Kidney epithelial cell (primary cell): ENCODE results near the gene GAL3ST2. TPM values are rescaled to one million over a fixed set of nuclear protein-coding genes. Genes with fewer than 3 reads are reported as not detected.

Source experiments
- DNase-seq: peaks from one replicate; pipeline ENCODE4 v3.0.0-alpha.2; 2010; ENCODE audit warnings: low read depth
- H3K27me3 ChIP-seq: 2 replicates; pipeline ENCODE4 v1.6.0; 2011; ENCODE audit warnings: low read length; ENCODE audit not compliant: control insufficient read depth, insufficient read depth
- H3K36me3 ChIP-seq: 2 replicates; pipeline ENCODE4 v1.5.1; 2011; ENCODE audit warnings: low read length; ENCODE audit not compliant: control insufficient read depth, insufficient read depth
- H3K4me3 ChIP-seq: 2 replicates; pipeline ENCODE4 v1.5.1; 2011; ENCODE audit warnings: low read depth, mild to moderate bottlenecking, control low read depth, low read length
- total RNA-seq: library from RNA; depleted of rRNA; stranded (reverse); fragments of >200 nt; gene quantifications from 2 replicates; pipeline ENCODE4 v1.2.3, GENCODE V29; 2015
- TF ChIP-seq, protein P1 (sequence below): IDR thresholded peaks from 2 replicates; pipeline ENCODE4 v1.5.1; 2011; ENCODE audit warnings: mild to moderate bottlenecking, moderate library complexity, low read length, control low read depth, inconsistent platforms; ENCODE audit not compliant: insufficient read depth, poor library complexity, severe bottlenecking

GAL3ST2 gene
- total RNA-seq, 1 donor from 2014 or later = not detected

DNA sequence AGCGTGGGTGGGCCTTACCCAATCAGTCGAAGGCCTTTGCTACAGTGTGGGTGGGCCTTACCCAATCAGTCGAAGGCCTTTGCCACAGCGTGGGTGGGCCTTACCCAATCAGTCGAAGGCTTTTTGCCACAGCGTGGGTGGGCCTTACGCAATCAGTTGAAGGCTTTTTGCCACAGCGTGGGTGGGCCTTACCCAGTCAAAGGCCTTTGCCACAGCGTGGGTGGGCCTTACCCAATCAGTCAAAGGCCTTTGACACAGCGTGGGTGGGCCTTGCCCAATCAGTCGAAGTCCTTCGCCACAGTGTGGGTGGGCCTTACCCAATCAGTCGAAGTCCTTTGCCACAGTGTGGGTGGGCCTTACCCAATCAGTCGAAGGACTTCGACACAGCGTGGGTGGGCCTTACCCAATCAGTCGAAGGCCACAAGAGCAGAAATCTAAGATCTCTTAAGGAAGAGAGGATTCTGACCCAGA, 16.3 kb upstream of the GAL3ST2 start:
- Histone ChIP-seq H3K36me3 (peaks cover 1% of the 10 kb centered on the region), H3K27me3 (no peaks in the 10 kb centered on the region)
- TF ChIP-seq, protein P1, sequence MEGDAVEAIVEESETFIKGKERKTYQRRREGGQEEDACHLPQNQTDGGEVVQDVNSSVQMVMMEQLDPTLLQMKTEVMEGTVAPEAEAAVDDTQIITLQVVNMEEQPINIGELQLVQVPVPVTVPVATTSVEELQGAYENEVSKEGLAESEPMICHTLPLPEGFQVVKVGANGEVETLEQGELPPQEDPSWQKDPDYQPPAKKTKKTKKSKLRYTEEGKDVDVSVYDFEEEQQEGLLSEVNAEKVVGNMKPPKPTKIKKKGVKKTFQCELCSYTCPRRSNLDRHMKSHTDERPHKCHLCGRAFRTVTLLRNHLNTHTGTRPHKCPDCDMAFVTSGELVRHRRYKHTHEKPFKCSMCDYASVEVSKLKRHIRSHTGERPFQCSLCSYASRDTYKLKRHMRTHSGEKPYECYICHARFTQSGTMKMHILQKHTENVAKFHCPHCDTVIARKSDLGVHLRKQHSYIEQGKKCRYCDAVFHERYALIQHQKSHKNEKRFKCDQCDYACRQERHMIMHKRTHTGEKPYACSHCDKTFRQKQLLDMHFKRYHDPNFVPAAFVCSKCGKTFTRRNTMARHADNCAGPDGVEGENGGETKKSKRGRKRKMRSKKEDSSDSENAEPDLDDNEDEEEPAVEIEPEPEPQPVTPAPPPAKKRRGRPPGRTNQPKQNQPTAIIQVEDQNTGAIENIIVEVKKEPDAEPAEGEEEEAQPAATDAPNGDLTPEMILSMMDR = no peak

GRCh38 chr2:241762321-241762932, 14.2 kb upstream of the GAL3ST2 start:
- TF ChIP-seq, protein P1 = no peak
- H3K27me3 ChIP-seq = no peaks in the 10 kb centered on the region
- DNase-seq = no peak
- H3K4me3 ChIP-seq = no peak overlapping the region
- no peaks in the 10 kb centered on the region for H3K36me3 ChIP-seq

More for the DNA sequence above, 16.3 kb upstream of the GAL3ST2 start:
- DNase-seq = no peak
- H3K4me3 ChIP-seq = no peak overlapping the region

DNA sequence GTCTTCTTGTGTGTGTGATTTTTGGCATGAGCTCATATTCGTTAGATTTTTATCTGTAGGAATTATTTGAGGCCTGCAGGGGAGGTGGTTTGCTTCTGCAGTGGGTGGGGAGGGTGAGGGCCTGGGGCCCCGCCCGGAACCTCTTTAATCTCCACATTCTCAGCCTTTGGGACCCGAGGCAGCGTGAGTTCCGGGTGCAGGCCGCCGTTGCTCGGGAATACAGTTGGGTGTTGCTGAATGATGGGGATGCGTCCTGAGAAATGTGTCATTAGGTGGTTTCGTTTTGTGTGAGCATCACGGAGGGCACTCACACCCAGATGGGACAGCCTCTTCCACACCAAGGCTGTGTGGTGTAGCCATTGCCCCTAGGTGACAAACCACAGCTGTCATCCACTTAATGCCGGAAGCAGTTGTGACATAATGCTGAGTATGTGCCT, 13.7 kb upstream of the GAL3ST2 start:
- TF ChIP-seq, protein P1 = no peak
- Histone ChIP-seq H3K36me3 (no peaks in the 10 kb centered on the region), H3K4me3 (no peak overlapping the region), H3K27me3 (no peaks in the 10 kb centered on the region)
- DNase-seq = no peak

GRCh38 chr2:241763551-241764274, 12.9 kb upstream of the GAL3ST2 start:
- DNase-seq = no peak
- TF ChIP-seq, protein P1 = no peak
- Histone ChIP-seq H3K27me3 (no peaks in the 10 kb centered on the region), H3K4me3 (no peak overlapping the region), H3K36me3 (no peaks in the 10 kb centered on the region)

DNA sequence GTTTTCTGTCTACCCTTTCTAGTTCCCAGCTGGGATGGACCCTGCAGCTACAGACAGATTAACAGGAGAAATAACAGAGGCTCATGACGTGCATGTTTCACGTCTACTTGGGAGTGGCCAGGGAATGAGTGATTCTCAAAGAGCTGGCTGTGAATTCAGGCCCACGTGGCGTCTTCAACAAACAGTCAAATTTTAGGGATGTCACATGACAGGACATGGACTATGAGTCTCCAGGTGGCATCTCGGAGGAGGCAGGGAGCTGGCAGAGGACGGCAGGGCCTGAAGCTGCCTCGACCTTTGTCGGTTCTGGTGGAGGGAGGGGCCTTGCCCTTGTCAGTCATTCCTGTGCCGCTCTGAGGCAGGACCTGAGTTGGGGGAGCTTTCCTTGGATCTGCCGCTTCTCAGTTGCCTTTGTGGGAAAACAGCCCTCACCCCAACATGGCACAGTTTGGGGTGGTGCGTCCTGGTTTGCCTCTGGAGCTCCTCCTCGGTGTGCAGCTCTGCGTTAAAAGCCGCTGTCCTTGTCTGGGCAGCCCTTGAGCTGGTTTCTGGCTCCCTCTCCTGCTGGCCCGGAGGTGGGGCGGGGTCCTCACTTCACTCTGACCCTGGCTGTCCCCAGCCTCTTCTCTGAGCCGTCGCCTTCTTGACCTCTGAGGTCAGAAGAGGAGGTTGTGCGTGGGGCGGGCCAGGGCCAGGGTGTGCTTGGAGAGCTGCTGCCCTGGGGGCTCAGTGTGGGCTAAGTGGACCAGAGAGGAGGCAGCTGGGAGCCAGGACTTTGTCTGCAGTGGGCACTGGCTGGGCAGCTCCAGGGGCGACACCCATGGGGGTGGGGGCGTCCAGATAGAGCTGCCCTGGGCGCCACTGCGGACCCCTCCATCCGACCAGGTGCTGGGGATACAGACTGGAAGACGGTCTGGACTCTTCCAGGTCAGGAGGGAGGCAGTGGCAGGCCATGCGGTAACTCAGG, 12.1 kb upstream of the GAL3ST2 start:
- TF ChIP-seq, protein P1 = no peak
- no peaks in the 10 kb centered on the region for H3K27me3 ChIP-seq
- H3K4me3 ChIP-seq = no peak overlapping the region
- no peak for DNase-seq
- H3K36me3 ChIP-seq = no peaks in the 10 kb centered on the region
